ENCODE data around the gene ZSCAN1.

ZSCAN1 gene

GRCh38 chr19:58079792-58080191 lies 46.0 kb downstream of the ZSCAN1 start:
- no peak overlapping the region for H3K4me3 ChIP-seq (ENCODE audit: low read depth, low read length)

GRCh38 chr19:58083021-58083420 lies 49.2 kb downstream of the ZSCAN1 start:
- no peak for TF ChIP-seq CTCF (IDR thresholded peaks at IDR 0.05; ENCODE audit: borderline replicate concordance, insufficient read depth, low read depth, low read length)
- no peak overlapping the region for H3K4me3 ChIP-seq (ENCODE audit: low read depth, low read length)

More at GRCh38 chr19:58079792-58080191, 46.0 kb downstream of the ZSCAN1 start:
- no peak for TF ChIP-seq CTCF (IDR thresholded peaks at IDR 0.05; ENCODE audit: borderline replicate concordance, insufficient read depth, low read depth, low read length)

- TF ChIP-seq CTCF (IDR thresholded peaks at IDR 0.05; ENCODE audit: borderline replicate concordance, insufficient read depth, low read depth, low read length) = no peak
- no peak overlapping the region for H3K4me3 ChIP-seq (ENCODE audit: low read depth, low read length)
These were observed 50.9 kb downstream of the ZSCAN1 start for GRCh38 chr19:58084596-58085347.

- no peak overlapping the region for H3K4me3 ChIP-seq (ENCODE audit: low read depth, low read length)
- no peak for TF ChIP-seq CTCF (IDR thresholded peaks at IDR 0.05; ENCODE audit: borderline replicate concordance, insufficient read depth, low read depth, low read length)
These were observed 51.6 kb downstream of the ZSCAN1 start for GRCh38 chr19:58085348-58085875.

GRCh38 chr19:58086825-58087710 lies 53.2 kb downstream of the ZSCAN1 start:
- no peak overlapping the region for H3K4me3 ChIP-seq (ENCODE audit: low read depth, low read length)
- no peak for TF ChIP-seq CTCF (IDR thresholded peaks at IDR 0.05; ENCODE audit: borderline replicate concordance, insufficient read depth, low read depth, low read length)

- TF ChIP-seq CTCF (IDR thresholded peaks at IDR 0.05; ENCODE audit: borderline replicate concordance, insufficient read depth, low read depth, low read length) = no peak
- no peak overlapping the region for H3K4me3 ChIP-seq (ENCODE audit: low read depth, low read length)
These were observed 54.8 kb downstream of the ZSCAN1 start for GRCh38 chr19:58088521-58089052.

Measured in GM12875 (cell line).